ENCODE results near the gene ITPK1. TPM values are rescaled to one million over a fixed set of nuclear protein-coding genes. Genes with fewer than 3 reads are reported as not detected.

The ITPK1 gene
- total RNA-seq, 1 experiment from 2014 or later, result 25.9 TPM

DNA sequence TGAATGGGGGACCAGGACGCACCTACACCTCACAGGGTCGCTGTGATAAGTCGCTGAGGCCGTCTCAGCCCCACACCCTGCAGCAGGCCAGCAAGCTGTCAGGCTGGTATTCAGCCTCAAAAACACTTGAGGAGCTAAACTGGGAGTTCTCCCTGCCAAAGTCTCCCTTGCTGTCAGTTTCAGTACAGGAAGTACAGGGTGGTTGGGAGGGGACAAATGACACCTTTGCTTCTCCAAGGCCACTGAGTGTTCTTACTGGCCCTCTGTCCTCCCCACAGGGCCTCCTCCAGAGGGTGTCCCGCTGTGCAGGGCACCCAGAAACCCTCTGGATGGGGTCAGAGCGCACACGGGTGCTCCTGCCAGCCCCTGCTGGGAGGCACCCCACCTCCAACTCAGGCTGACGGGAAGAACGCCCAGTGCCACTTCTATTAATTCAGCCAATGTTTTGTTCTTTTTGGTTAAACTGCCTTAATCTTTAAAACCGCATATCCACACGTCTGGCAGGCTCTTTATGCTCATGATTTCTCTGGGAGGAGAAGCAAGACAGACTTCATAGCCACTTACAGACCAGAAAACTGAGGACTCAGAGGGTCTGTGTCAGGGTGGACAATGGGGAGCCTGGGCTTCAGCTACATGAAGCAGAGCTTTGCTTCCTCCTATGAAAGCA lies 75.9 kb downstream of the ITPK1 start:
- POLR2A ChIA-PET, result no interaction called here
- Histone ChIP-seq H3K27me3 (ENCODE audit: control insufficient read depth, insufficient read depth, low read length) (no peaks in the 10 kb centered on the region), H3K4me3 (ENCODE audit: low read depth in 2 of 2, low read length in 2 of 2) (no peak overlapping the region), H3K9me3 (ENCODE audit: control insufficient read depth, insufficient read depth, low read depth, low read length) (no peaks in the 10 kb centered on the region), H3K36me3 (ENCODE audit: control insufficient read depth, insufficient read depth, low read length) (no peaks in the 10 kb centered on the region), H3K27ac (ENCODE audit: low read length) (no peak overlapping the region), H3K4me1 (ENCODE audit: control insufficient read depth, insufficient read depth, low read length) (0 out of 2 replicates have a peak, but pooled peaks cover 3% of the 10 kb centered on the region)
- TF ChIP-seq TCF7L2 (IDR thresholded peaks at IDR 0.05; ENCODE audit: low read depth, low read length), result no peak
- TF ChIP-seq POLR2AphosphoS5 (IDR thresholded peaks at IDR 0.05; ENCODE audit: low read depth, low read length), result no peak
- no peak for TF ChIP-seq CTCF (IDR thresholded peaks at IDR 0.05)
- TF ChIP-seq SIN3A (IDR thresholded peaks at IDR 0.05; ENCODE audit: borderline replicate concordance, insufficient read depth, low read depth, low read length), result no peak
- TF ChIP-seq REST (IDR thresholded peaks at IDR 0.05; ENCODE audit: insufficient read depth in 1 of 2, low read depth in 2 of 2, low read length in 1 of 2), result no peak
- no peak for DNase-seq (ENCODE audit: low read depth, low spot score)
- in situ Hi-C loops (cut with HindIII; ENCODE audit: low pct_unique_long_range_greater_than_20kb, low sequenced_read_pairs) (no loop called here), intact Hi-C loops (cut with micrococcal nuclease; ENCODE audit: unreplicated experiment) (no loop called here)
- no peak for ATAC-seq
- CTCF ChIA-PET, result no interaction called here
- no TSS peak for BruUV-seq (replicated peaks)

DNA sequence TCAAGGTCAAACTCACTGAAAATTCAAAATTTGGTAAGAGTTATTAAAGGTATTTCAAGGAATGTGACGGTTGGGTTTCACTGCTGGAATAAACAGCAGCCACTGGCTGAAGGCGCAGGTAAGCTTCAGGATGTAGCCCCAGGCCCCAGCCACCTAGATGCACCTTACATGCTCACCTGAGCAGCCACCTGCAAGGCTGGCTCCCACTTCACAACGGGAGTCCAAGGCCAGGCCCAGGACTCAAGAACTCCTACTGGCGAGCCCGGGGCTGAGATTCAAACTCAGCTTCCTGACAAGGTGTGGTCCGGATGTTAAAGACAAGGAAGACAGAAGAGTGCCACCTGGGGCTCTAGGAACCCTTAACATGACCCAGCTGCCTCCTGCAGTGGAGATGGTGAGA lies 78.4 kb downstream of the ITPK1 start:
- intact Hi-C loops (cut with micrococcal nuclease; ENCODE audit: unreplicated experiment), result no loop called here
- no peaks in the 10 kb centered on the region for H3K9me3 ChIP-seq (ENCODE audit: control insufficient read depth, insufficient read depth, low read depth, low read length)
- H3K4me1 ChIP-seq (ENCODE audit: control insufficient read depth, insufficient read depth, low read length), result no peaks in the 10 kb centered on the region
- BruUV-seq (replicated peaks), result no TSS peak
- no peaks in the 10 kb centered on the region for H3K36me3 ChIP-seq (ENCODE audit: control insufficient read depth, insufficient read depth, low read length)
- no peak overlapping the region for H3K4me3 ChIP-seq (ENCODE audit: low read depth in 2 of 2, low read length in 2 of 2)
- DNase-seq (ENCODE audit: low read depth, low spot score) (no peak), ATAC-seq (no peak)
- H3K27ac ChIP-seq (ENCODE audit: low read length), result no peak overlapping the region
- TF ChIP-seq SIN3A (IDR thresholded peaks at IDR 0.05; ENCODE audit: borderline replicate concordance, insufficient read depth, low read depth, low read length), result no peak
- TF ChIP-seq POLR2AphosphoS5 (IDR thresholded peaks at IDR 0.05; ENCODE audit: low read depth, low read length), result no peak
- TF ChIP-seq TCF7L2 (IDR thresholded peaks at IDR 0.05; ENCODE audit: low read depth, low read length), result no peak
- no peak for TF ChIP-seq CTCF (IDR thresholded peaks at IDR 0.05)
- no peak for TF ChIP-seq REST (IDR thresholded peaks at IDR 0.05; ENCODE audit: insufficient read depth in 1 of 2, low read depth in 2 of 2, low read length in 1 of 2)
- H3K27me3 ChIP-seq (ENCODE audit: control insufficient read depth, insufficient read depth, low read length), result no peaks in the 10 kb centered on the region
- in situ Hi-C loops (cut with HindIII; ENCODE audit: low pct_unique_long_range_greater_than_20kb, low sequenced_read_pairs), result no loop called here
- CTCF ChIA-PET, result no interaction called here
- POLR2A ChIA-PET, result interaction anchor here (0.6 kb wide), 1 partner anchor 464 kb away, joined by 3 read pairs; no protein-coding TSS in a partner anchor

Measured in Panc1 (cell line).